GM11168 (cell line): ENCODE data around the gene PHEX.

Experiments
- in situ Hi-C: fragments of 300-500 bp; cut with MboI; formaldehyde crosslinking; loops from one replicate; pipeline ENCODE4 v1.12.0; 2022; ENCODE audit warnings: low sequenced_read_pairs; ENCODE audit not compliant: unreplicated experiment

Gene PHEX

GRCh38 chrX:22032084-22032483 is at the start of gene PHEX:
Gene PHEX (plus strand): TSS chrX:22032325. CDS start chrX:22033006, 681 bp downstream.
- in situ Hi-C loops, result no loop called here

- in situ Hi-C loops, result loop anchor here (25.0 kb wide), 1 partner anchor 202 kb away; no protein-coding TSS in a partner anchor
Observed at GRCh38 chrX:21985332-21985777, 46.8 kb upstream of the PHEX start.

- in situ Hi-C loops, result loop anchor here (25.0 kb wide), 1 partner anchor 201 kb away; no protein-coding TSS in a partner anchor
Observed at GRCh38 chrX:21986596-21986995, 45.5 kb upstream of the PHEX start.

GRCh38 chrX:21989384-21989783 is 42.7 kb upstream of the PHEX start:
- in situ Hi-C loops, result loop anchor here (25.0 kb wide), 1 partner anchor 198 kb away; no protein-coding TSS in a partner anchor

- in situ Hi-C loops, result loop anchor here (25.0 kb wide), 1 partner anchor 196 kb away; no protein-coding TSS in a partner anchor
Observed at GRCh38 chrX:21990832-21991231, 41.3 kb upstream of the PHEX start.

GRCh38 chrX:21991504-21991903 is 40.6 kb upstream of the PHEX start:
- in situ Hi-C loops, result loop anchor here (25.0 kb wide), 1 partner anchor 196 kb away; no protein-coding TSS in a partner anchor

GRCh38 chrX:21993265-21993664 is 38.9 kb upstream of the PHEX start:
- in situ Hi-C loops, result loop anchor here (25.0 kb wide), 1 partner anchor 194 kb away; no protein-coding TSS in a partner anchor

GRCh38 chrX:21996872-21997455 is 35.2 kb upstream of the PHEX start:
- in situ Hi-C loops, result loop anchor here (25.0 kb wide), 1 partner anchor 190 kb away; no protein-coding TSS in a partner anchor

GRCh38 chrX:21998037-21998436 is 34.1 kb upstream of the PHEX start:
- in situ Hi-C loops, result loop anchor here (25.0 kb wide), 1 partner anchor 189 kb away; no protein-coding TSS in a partner anchor

- in situ Hi-C loops, result no loop called here
Observed at GRCh38 chrX:22004866-22005265, 27.3 kb upstream of the PHEX start.

GRCh38 chrX:22012051-22012450 is 20.1 kb upstream of the PHEX start:
- in situ Hi-C loops, result no loop called here

GRCh38 chrX:22012931-22013330 is 19.2 kb upstream of the PHEX start:
- in situ Hi-C loops, result no loop called here

GRCh38 chrX:22015139-22015750 is 16.9 kb upstream of the PHEX start:
- in situ Hi-C loops, result no loop called here

- in situ Hi-C loops, result no loop called here
Observed at GRCh38 chrX:22021751-22022324, 10.3 kb upstream of the PHEX start.

GRCh38 chrX:22024577-22024976 is 7.5 kb upstream of the PHEX start:
- in situ Hi-C loops, result no loop called here

- in situ Hi-C loops, result no loop called here
Observed at GRCh38 chrX:22025751-22026150, 6.4 kb upstream of the PHEX start.

- in situ Hi-C loops, result no loop called here
Observed at GRCh38 chrX:22026731-22027130, 5.4 kb upstream of the PHEX start.

- in situ Hi-C loops, result no loop called here
Observed at GRCh38 chrX:22032506-22032905, 381 bp downstream of the PHEX start.

GRCh38 chrX:22033818-22034217 is 1.7 kb downstream of the PHEX start:
- in situ Hi-C loops, result no loop called here

GRCh38 chrX:22035236-22035635 is 3.1 kb downstream of the PHEX start:
- in situ Hi-C loops, result no loop called here

- in situ Hi-C loops, result no loop called here
Observed at GRCh38 chrX:22037225-22037624, 5.1 kb downstream of the PHEX start.
